ENCODE measurements around the gene SEPTIN5.

DNA sequence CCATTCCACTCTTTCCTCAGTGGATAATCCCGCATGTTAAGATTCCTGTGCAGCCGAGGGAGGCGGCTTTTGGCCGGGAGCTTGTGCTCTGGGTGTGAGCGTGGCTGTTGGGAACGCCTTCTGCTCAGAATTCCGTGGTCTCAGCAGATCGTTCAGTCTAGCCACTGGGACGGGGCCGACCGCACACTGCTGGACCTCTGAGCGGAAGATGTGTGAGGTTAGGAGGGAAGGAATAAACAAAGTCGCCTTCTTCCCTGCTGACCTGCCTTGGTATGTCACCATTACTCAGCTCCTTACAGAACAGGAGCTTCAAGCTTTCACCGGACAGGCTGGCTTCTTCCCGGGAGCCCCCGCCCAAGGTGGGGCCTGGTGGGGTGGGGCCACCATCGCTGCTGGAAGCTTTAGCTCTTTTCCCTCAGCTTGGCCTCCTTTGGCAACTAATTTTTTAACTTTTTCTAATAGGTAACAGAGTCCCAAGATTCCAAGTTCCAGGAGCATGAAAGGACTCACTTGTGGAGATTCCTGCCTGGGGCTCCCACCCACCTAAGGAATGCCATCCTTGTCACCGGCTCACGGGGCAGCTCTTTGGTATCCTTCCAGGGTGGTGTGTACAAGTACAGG is 22.5 kb upstream of the SEPTIN5 start:
- TF ChIP-seq, protein P1, sequence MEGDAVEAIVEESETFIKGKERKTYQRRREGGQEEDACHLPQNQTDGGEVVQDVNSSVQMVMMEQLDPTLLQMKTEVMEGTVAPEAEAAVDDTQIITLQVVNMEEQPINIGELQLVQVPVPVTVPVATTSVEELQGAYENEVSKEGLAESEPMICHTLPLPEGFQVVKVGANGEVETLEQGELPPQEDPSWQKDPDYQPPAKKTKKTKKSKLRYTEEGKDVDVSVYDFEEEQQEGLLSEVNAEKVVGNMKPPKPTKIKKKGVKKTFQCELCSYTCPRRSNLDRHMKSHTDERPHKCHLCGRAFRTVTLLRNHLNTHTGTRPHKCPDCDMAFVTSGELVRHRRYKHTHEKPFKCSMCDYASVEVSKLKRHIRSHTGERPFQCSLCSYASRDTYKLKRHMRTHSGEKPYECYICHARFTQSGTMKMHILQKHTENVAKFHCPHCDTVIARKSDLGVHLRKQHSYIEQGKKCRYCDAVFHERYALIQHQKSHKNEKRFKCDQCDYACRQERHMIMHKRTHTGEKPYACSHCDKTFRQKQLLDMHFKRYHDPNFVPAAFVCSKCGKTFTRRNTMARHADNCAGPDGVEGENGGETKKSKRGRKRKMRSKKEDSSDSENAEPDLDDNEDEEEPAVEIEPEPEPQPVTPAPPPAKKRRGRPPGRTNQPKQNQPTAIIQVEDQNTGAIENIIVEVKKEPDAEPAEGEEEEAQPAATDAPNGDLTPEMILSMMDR (IDR thresholded peaks at IDR 0.05), result no peak
- no peak for TF ChIP-seq POLR2A (IDR thresholded peaks at IDR 0.05)
